Superior temporal gyrus (tissue), 1 donor: Measurements from ENCODE around the gene SH3RF3.
"Not testable (repeated sequence)": the region's sequence is repeated elsewhere in the genome, so short reads cannot be mapped to it uniquely, and the experiment has no call there.

Source experiments
- DNase-seq: peaks from one replicate; pipeline ENCODE4 v3.0.0-alpha.2; 2016; ENCODE audit errors: extremely low spot score

SH3RF3 gene

GRCh38 chr2:109158237-109158636, 29.2 kb downstream of the SH3RF3 start:
- no peak for DNase-seq

GRCh38 chr2:109159096-109159495, 30.1 kb downstream of the SH3RF3 start:
- DNase-seq, result no peak

DNA sequence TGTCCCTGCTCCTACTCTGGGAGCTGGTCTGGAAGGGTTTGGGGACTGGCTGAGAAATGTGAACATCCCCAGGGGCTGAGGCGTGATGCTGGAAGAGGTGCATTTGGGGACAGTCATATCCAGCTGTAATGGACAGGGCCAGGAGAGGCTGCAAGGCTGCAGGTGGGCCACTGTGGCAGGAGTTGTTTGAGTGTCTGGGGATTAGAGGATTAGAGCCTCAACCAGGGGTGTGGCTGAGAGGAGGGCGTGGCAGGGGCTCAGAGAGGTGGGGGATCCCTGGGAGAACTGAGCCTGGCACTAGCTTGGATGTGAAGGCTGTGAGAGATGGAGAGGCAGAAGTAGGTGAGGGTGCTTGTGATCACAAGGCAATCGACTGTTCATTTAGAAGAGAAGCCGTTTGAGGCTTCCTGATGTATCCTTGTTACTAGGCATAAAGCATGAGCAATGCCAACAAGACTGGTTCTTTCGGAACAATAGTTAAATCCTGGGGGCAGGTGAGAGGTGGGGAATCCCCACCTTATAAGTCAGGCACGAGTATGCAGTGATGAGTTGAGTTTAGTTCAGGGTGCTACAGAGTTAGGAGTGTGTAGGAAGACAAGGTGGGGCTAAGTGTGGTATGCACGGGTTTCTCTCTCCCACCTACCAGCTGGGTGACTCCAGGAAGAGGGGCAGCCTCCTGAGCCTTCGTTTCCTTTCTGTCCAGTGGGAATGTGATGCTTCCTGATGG, 31.9 kb downstream of the SH3RF3 start:
- DNase-seq, result no peak

GRCh38 chr2:109162367-109162766, 33.4 kb downstream of the SH3RF3 start:
- DNase-seq, result not testable (repeated sequence)

DNA sequence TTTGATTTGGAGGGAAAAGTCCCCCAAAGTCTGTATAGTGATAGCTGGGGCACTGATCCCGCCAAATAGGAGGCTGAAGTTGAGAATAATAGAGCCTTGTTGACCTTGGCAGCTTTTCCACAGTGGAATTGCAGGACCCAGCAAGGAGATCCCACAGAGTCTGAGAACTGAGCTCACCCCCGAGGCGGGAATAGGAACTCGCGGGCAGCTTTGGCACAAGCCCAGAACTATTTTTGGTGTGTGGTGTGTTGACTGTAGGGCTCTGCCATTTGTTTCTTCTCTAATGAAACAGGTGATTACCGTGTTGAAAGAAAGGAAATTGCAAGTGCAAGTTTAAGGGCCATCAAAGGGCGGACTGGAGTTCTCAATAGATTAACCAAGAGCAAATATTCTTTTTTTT, 34.0 kb downstream of the SH3RF3 start:
- no peak for DNase-seq

- DNase-seq, result no peak
Measured at GRCh38 chr2:109164311-109164710, 35.3 kb downstream of the SH3RF3 start.

- no peak for DNase-seq
Measured at GRCh38 chr2:109164739-109165221, 35.8 kb downstream of the SH3RF3 start.

DNA sequence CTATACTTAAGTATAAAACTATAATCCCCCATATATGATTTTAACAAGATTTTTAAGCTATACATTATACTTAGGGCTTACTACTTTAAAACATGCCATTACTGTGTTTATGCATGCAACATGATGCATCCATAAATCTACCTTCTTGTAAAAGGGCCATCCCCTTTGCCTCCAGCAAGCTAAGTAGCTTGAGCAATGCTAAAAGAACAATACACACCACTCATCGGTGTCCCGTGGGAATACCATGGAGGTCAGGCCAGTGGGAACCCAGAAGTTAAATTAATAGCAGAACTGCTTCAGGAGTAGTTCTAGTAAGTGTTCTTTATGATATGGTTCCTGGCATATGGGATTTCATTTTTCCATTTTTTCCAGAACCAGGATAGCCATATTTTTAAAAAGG, 37.8 kb downstream of the SH3RF3 start:
- DNase-seq, result no peak

GRCh38 chr2:109168086-109168485, 39.1 kb downstream of the SH3RF3 start:
- DNase-seq, result no peak

GRCh38 chr2:109168716-109169115, 39.7 kb downstream of the SH3RF3 start:
- no peak for DNase-seq

DNA sequence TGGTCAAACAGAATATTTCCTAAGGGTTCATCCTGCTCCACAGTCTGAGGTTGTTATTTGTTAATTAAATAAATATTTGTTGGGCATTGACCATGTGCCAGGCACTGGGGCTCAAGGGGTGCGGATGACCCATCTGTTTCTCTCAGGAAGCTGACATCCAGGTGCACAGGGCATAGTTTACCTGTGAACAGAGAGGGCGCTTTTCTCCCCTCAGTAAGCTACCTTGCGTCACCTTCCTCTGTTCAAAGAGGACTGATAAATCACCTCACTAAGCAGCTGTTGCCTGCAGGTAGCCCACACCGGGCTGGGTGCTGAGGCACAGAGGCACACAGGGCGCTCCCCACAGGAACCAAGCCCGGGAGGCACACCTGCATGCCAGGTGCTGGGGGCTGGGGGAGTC, 41.6 kb downstream of the SH3RF3 start:
- no peak for DNase-seq

GRCh38 chr2:109171444-109172334, 42.7 kb downstream of the SH3RF3 start:
- no peak for DNase-seq

GRCh38 chr2:109172556-109173105, 43.6 kb downstream of the SH3RF3 start:
- no peak for DNase-seq

DNA sequence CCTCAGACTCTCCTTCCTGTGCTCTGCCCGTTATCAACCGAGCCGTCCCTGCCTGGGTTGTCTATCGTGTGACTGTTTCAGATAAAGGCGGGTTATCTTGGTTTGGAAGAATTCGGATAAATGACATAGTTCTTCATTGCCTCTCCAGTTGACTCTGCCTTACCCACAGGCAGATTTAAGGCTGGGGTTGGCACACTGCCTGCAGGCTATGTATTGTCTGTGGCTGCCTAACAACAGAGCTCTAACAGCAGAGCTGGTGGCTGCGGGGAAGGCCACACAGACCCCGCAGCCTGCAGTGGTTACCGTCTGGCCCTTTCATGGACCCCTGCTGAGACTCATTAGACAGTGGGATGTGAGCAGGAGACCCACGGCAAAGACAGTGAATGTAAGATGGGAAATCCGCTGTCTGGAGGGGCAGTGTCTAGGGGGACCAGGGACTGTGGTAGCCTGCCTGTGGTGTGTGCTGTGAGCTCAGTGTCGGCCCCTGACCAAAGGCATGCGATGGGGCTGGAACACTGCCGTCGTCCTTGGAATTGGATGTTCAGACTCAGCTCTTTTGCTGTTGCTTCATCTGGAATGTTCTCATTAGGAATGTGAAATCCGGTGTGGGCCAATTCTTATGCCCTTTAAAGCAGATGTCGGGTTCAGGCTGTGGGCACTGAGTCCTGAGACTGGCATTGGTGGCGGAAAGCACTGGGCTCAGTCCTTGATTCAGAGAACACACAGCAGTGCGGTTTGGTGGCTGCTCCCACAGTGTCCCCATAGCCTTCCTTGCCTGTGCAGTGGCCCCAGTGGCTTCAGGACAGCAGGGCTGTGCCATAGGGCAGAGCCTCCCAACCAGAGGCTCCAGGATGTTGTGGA, 44.5 kb downstream of the SH3RF3 start:
- no peak for DNase-seq

GRCh38 chr2:109174214-109174613, 45.2 kb downstream of the SH3RF3 start:
- no peak for DNase-seq

DNA sequence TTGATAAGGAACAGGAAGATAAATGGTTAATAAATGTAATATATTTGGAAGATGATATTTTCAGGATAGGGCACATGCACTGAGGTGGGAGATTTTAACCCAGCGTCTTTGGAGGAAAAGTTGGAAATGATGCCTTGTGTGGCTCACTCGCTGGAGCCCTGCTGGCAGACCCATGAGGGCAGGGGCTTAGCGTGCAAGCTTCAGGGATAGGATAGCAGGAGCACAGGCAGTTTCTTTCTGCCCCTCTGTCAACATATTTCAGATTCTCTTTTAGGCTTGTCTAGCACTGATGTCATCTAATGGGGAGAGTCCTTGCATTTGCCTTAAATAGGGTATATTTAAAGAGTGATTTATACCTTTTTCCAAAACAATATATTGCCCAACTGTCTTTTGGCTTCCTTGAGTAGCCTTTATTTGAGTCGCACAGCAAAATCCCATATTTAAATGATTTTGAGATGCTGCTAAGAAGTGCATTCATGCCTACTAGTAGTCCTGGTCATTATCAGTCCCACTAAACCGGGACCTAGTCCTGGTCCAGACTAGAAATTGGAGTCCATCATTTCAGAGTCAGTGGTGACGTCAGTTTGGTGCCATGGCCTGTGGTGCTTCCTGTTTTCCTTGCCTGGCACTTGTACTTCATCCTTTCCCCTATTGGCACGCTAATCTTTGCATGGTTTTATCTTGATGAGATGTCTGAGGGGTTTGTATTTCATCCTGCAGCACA, 45.8 kb downstream of the SH3RF3 start:
- no peak for DNase-seq

DNA sequence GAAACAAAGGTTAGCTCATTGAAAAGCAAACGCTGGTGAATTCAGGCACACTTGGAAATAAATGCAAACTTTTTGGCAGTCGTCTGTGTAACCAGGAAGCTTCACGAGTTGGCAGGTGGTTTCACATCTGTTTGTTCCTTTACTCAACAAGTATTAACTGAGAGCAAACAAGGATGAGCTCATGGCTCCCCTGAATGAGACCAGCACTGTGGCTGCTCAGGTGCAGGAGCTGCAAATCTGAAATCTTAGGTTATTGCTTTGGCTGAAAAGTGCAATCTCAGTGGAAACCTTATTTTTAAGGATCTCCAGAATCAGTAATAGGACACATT, 46.3 kb downstream of the SH3RF3 start:
- DNase-seq, result no peak

- no peak for DNase-seq
Measured at GRCh38 chr2:109176928-109177327, 47.9 kb downstream of the SH3RF3 start.

DNA sequence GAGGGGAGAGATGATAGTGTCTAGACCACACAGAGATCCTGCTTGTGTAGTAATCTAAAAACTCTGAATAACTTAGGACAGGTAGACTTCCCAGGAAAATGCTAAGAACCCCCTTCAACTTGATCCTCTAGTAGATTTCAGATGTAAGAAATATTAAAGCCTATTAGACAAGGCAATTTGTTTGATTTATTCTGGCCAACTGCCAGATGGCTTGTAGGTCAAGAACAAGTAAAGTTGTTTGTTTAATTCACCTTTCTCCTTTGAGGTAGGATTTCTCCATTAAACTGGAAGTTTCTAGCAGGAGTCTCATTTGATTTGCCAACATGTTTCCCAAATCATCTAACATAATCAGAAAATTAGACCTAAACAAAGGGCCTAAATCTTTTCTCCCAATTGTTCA, 48.6 kb downstream of the SH3RF3 start:
- no peak for DNase-seq

- no peak for DNase-seq
Measured at GRCh38 chr2:109178968-109179367, 50.0 kb downstream of the SH3RF3 start.

GRCh38 chr2:109180786-109181185, 51.8 kb downstream of the SH3RF3 start:
- DNase-seq, result no peak
